Right lobe of liver (tissue), 4 donors: Measurements from ENCODE around the gene SWI5.

ENCODE experiments used
- CTCF ChIP-seq, 4 donors: fragments of 200-600 bp in 3 of 4; fragments of 450-650 bp in 1 of 4; IDR thresholded peaks; one replicate each; pipeline versions ENCODE4 v1.5.1 to v1.8.0; 2016 to 2022; ENCODE audit warnings: antibody characterized with exemption in 4 of 4, mild to moderate bottlenecking in 2 of 4
- POLR2A ChIP-seq: fragments of 450-650 bp; IDR thresholded peaks from one replicate; pipeline ENCODE4 v1.6.1; 2017; ENCODE audit warnings: antibody characterized with exemption, mild to moderate bottlenecking
- donor health status: DM: no; HTN: no; CAD: no.
- donor health status: DM: no; HTN: no; CAD: no.
- donor health status: DM: no; HTN: yes; CAD: no.

- no peak for TF ChIP-seq CTCF (IDR thresholded peaks at IDR 0.05)
- no peak for TF ChIP-seq POLR2A
Measured at GRCh38 chr9:128243215-128244018, 32.7 kb upstream of the SWI5 start.
